ENCODE measurements around the gene FAM184A. TPM values are rescaled to one million over a fixed set of nuclear protein-coding genes. Genes with fewer than 3 reads are reported as not detected.
"Not testable (repeated sequence)": the region's sequence is repeated elsewhere in the genome, so short reads cannot be mapped to it uniquely, and the experiment has no call there.

The FAM184A gene
- total and polyA plus RNA-seq, 5 donors from 2014 or later, result 1.0 to 7.7 (median 1.7) TPM

DNA sequence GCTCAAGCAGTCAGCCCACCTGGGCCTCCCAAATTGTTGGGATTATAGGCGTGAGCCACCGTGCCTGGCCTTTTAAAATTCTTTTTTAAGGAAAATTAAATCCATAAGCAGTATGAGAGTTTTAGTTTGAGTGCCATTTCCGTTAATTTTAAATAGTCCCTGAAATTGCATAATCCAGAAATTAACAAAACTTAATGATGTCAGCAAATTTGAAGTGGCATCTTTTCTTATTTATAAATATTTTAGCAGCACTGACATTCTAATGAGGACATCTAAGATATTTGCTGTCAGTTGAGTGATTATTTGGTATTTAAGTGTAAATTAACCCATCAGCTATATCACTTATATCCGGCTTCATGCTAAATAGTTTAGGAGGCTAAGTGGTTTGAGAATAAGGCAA is 42.9 kb upstream of the FAM184A start:
- H3K27me3 Mint-ChIP-seq, result peaks cover 10% of the 10 kb centered on the region
- no peak overlapping the region for H3K4me3 ChIP-seq (ENCODE audit: low read depth, low read length)
- no peaks in the 10 kb centered on the region for H3K36me3 Mint-ChIP-seq
- no peaks in the 10 kb centered on the region for H3K4me1 ChIP-seq (ENCODE audit: control insufficient read depth, insufficient read depth, low read length, poor library complexity, severe bottlenecking)
- H3K27me3 ChIP-seq (ENCODE audit: control insufficient read depth, insufficient read depth, low read length), result peaks cover 5% of the 10 kb centered on the region
- H3K4me3 Mint-ChIP-seq, result no peak overlapping the region
- H3K9me3 Mint-ChIP-seq, result no peaks in the 10 kb centered on the region
- DNase-seq, result no peak
- no peaks in the 10 kb centered on the region for H3K36me3 ChIP-seq (ENCODE audit: control insufficient read depth, insufficient read depth, low read length)
- no peaks in the 10 kb centered on the region for H3K4me1 Mint-ChIP-seq
- H3K27ac ChIP-seq (ENCODE audit: insufficient read depth, low read length, poor library complexity, severe bottlenecking), result no peak overlapping the region
- no peaks in the 10 kb centered on the region for H3K9me3 ChIP-seq (ENCODE audit: control insufficient read depth in 2 of 2, low read length in 2 of 2)
- H3K27ac Mint-ChIP-seq, result no peak overlapping the region
- ATAC-seq (ENCODE audit: low read depth in 2 of 2), result no peak

DNA sequence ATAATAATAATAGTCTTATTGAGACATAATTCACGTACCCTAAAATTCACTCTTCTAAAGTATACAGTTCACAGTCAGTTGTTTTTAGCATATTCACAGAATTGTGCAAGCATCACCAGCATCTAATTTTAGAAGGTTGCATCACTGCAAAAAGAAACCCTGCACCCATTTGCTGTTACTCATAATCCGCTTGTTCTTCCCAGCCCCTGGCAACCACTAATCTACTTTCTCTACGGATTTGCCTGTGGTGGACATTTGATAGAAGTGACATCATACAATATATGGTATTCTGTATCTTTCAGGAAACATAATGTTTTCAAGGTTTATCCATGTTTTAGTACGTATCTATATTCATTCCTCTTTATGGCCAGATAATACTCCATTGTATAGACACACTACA is 41.5 kb upstream of the FAM184A start:
- no peak overlapping the region for H3K27ac ChIP-seq (ENCODE audit: insufficient read depth, low read length, poor library complexity, severe bottlenecking)
- H3K4me3 Mint-ChIP-seq, result no peak overlapping the region
- H3K4me1 ChIP-seq (ENCODE audit: control insufficient read depth, insufficient read depth, low read length, poor library complexity, severe bottlenecking), result no peaks in the 10 kb centered on the region
- DNase-seq, result no peak
- H3K36me3 Mint-ChIP-seq, result no peaks in the 10 kb centered on the region
- no peaks in the 10 kb centered on the region for H3K9me3 ChIP-seq (ENCODE audit: control insufficient read depth in 2 of 2, low read length in 2 of 2)
- H3K9me3 Mint-ChIP-seq, result no peaks in the 10 kb centered on the region
- no peaks in the 10 kb centered on the region for H3K36me3 ChIP-seq (ENCODE audit: control insufficient read depth, insufficient read depth, low read length)
- H3K27me3 ChIP-seq (ENCODE audit: control insufficient read depth, insufficient read depth, low read length), result peaks cover 3% of the 10 kb centered on the region
- no peak for ATAC-seq (ENCODE audit: low read depth in 2 of 2)
- H3K4me3 ChIP-seq (ENCODE audit: low read depth, low read length), result no peak overlapping the region
- H3K27ac Mint-ChIP-seq, result no peak overlapping the region
- H3K27me3 Mint-ChIP-seq, result peaks cover 10% of the 10 kb centered on the region
- H3K4me1 Mint-ChIP-seq, result no peaks in the 10 kb centered on the region

DNA sequence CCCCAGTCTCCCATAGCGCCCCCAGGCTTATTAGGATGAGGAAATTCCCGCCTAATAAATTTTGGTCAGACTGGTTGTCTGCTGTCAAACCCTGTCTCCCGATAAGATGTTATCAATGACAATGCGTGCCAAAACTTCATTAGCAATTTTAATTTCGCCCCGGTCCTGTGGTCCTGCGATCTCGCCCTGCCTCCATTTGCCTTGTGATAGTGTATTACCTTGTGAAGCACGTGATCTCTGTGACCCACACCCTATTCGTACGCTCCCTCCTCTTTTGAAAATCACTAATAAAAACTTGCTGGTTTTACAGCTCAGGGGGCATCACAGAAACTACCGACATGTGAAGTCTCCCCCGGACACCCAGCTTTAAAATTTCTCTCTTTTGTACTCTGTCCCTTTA is 40.6 kb upstream of the FAM184A start:
- not testable (repeated sequence) for H3K4me3 ChIP-seq (ENCODE audit: low read depth, low read length); H3K4me1 ChIP-seq (ENCODE audit: control insufficient read depth, insufficient read depth, low read length, poor library complexity, severe bottlenecking); H3K27me3 ChIP-seq (ENCODE audit: control insufficient read depth, insufficient read depth, low read length); ATAC-seq (ENCODE audit: low read depth in 2 of 2); H3K27ac ChIP-seq (ENCODE audit: insufficient read depth, low read length, poor library complexity, severe bottlenecking); H3K36me3 Mint-ChIP-seq; H3K27ac Mint-ChIP-seq; H3K4me3 Mint-ChIP-seq; H3K36me3 ChIP-seq (ENCODE audit: control insufficient read depth, insufficient read depth, low read length); H3K4me1 Mint-ChIP-seq; H3K9me3 Mint-ChIP-seq; DNase-seq; H3K27me3 Mint-ChIP-seq; H3K9me3 ChIP-seq (ENCODE audit: control insufficient read depth in 2 of 2, low read length in 2 of 2)

DNA sequence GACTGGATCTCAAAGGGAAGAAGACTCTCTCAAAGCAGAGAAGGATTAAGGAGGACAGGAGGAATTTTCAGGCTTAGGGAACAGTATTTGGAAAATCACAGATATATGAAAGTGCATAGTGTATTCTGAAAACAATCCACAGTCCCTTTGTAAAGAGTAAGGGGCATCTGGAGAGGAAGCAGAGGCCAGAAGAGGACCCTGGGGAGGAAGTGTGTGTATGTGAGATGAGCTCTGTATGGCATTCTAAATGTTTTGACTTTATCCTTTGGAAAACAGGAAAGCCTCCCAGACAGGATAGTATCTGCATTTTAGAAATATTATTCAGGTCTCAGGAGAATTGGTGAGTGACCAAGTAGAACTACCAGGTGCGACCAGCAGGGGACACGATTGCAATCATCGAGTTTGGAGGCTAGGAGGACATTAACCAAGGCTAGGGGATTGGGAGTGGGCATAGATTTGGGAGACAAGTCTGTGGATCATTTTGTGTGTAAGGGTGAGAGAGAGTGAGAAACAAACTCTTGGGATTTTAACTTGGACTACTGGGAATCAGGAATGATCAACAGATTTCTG is 38.3 kb upstream of the FAM184A start:
- Mint-ChIP-seq H3K9me3 (no peaks in the 10 kb centered on the region), H3K4me3 (no peak overlapping the region), H3K4me1 (no peaks in the 10 kb centered on the region), H3K36me3 (no peaks in the 10 kb centered on the region), H3K27ac (peak overlapping the region in 1 of 3 donors; percentile 50), H3K27me3 (peaks cover 11% of the 10 kb centered on the region)
- no peak for ATAC-seq (ENCODE audit: low read depth in 2 of 2)
- Histone ChIP-seq H3K4me1 (ENCODE audit: control insufficient read depth, insufficient read depth, low read length, poor library complexity, severe bottlenecking) (no peaks in the 10 kb centered on the region), H3K27me3 (ENCODE audit: control insufficient read depth, insufficient read depth, low read length) (peaks cover 3% of the 10 kb centered on the region), H3K9me3 (ENCODE audit: control insufficient read depth in 2 of 2, low read length in 2 of 2) (no peaks in the 10 kb centered on the region), H3K4me3 (ENCODE audit: low read depth, low read length) (no peak overlapping the region), H3K27ac (ENCODE audit: insufficient read depth, low read length, poor library complexity, severe bottlenecking) (no peak overlapping the region), H3K36me3 (ENCODE audit: control insufficient read depth, insufficient read depth, low read length) (no peaks in the 10 kb centered on the region)
- DNase-seq, result no peak

DNA sequence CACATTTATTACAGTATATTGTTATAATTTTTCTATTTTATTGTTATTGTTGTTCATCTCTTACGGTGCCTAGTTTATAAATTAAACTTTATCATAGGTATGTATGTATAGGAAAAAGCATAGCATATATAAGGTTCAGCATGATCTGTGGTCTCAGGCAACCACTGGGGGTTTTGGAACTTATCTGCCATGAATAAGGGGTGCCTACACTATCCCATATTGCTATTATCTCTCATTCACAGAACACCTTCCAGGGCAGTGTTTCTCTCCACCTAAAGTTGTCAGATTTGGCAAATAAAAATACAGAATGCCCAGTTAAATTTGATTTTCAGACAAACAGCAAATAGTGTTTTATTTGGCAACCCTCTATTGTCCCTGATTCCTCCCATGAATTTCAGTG is 35.5 kb upstream of the FAM184A start:
- peaks cover 0 to 13% (median 1%) of the 10 kb centered on the region in 4 donors for H3K4me1 Mint-ChIP-seq
- no peak overlapping the region for H3K4me3 Mint-ChIP-seq
- H3K9me3 Mint-ChIP-seq, result no peaks in the 10 kb centered on the region
- Histone ChIP-seq H3K4me3 (ENCODE audit: low read depth, low read length) (no peak overlapping the region), H3K27ac (ENCODE audit: insufficient read depth, low read length, poor library complexity, severe bottlenecking) (no peak overlapping the region), H3K9me3 (ENCODE audit: control insufficient read depth in 2 of 2, low read length in 2 of 2) (no peaks in the 10 kb centered on the region), H3K36me3 (ENCODE audit: control insufficient read depth, insufficient read depth, low read length) (no peaks in the 10 kb centered on the region), H3K27me3 (ENCODE audit: control insufficient read depth, insufficient read depth, low read length) (peaks cover 3% of the 10 kb centered on the region), H3K4me1 (ENCODE audit: control insufficient read depth, insufficient read depth, low read length, poor library complexity, severe bottlenecking) (no peaks in the 10 kb centered on the region)
- peaks cover 11% of the 10 kb centered on the region for H3K27me3 Mint-ChIP-seq
- H3K27ac Mint-ChIP-seq, result no peak overlapping the region
- no peak for ATAC-seq (ENCODE audit: low read depth in 2 of 2)
- DNase-seq, result no peak
- H3K36me3 Mint-ChIP-seq, result no peaks in the 10 kb centered on the region

- no peaks in the 10 kb centered on the region for H3K9me3 ChIP-seq (ENCODE audit: control insufficient read depth in 2 of 2, low read length in 2 of 2)
- H3K27me3 Mint-ChIP-seq, result peaks cover 11% of the 10 kb centered on the region
- H3K4me1 ChIP-seq (ENCODE audit: control insufficient read depth, insufficient read depth, low read length, poor library complexity, severe bottlenecking), result no peaks in the 10 kb centered on the region
- peaks cover 3% of the 10 kb centered on the region for H3K27me3 ChIP-seq (ENCODE audit: control insufficient read depth, insufficient read depth, low read length)
- H3K4me1 Mint-ChIP-seq, result peaks cover 0 to 13% (median 3%) of the 10 kb centered on the region in 4 donors
- H3K27ac Mint-ChIP-seq, result no peak overlapping the region
- ATAC-seq (ENCODE audit: low read depth in 2 of 2) (no peak), DNase-seq (no peak)
- H3K36me3 ChIP-seq (ENCODE audit: control insufficient read depth, insufficient read depth, low read length), result no peaks in the 10 kb centered on the region
- peaks cover 0 to 2% (median 0%) of the 10 kb centered on the region in 7 donors for H3K9me3 Mint-ChIP-seq
- H3K4me3 Mint-ChIP-seq, result no peak overlapping the region
- H3K27ac ChIP-seq (ENCODE audit: insufficient read depth, low read length, poor library complexity, severe bottlenecking), result no peak overlapping the region
- no peak overlapping the region for H3K4me3 ChIP-seq (ENCODE audit: low read depth, low read length)
- H3K36me3 Mint-ChIP-seq, result no peaks in the 10 kb centered on the region
These were observed 34.5 kb upstream of the FAM184A start for GRCh38 chr6:119112812-119113530.

DNA sequence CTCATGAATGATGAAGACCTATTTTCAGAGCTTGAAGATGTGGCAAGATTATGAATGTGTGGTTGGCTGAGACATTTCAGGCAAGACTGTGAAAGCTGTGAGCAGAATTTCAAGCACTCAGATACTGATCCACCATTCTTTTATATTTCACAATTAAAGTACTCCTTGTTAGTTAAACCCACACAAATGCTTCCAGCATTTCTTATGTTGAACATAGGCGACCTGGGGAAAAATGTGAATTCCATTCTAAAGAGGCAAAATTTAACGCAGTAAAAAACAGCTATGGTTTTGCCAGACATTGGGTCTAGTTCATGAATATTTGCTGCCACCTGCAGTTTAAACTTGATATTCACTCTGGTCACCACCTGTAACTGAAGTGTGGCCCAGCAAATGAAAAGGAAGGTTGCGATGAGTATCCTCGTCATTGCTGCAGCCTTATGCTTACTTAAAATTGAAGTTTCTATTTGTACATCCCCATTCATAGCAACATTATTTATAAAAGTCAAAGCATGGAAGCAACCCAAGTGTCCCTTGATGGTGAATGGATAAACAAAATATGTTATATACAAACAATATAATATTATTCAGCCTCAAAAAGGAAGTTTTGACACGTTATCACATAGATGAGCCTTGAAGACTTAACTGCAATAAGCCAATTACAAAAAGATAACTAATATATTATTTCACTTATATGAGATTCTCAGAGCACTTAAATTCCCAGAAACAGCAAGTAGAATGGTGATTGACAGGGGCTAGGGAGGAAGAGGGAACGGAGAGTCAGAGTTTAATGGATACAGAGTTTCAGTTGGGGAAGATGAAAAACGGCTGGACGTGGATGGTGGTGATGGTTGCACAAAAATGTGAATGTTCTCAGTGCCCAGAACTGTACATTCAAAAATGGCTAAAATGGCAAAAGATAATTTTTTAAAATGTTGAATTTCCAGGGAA is 32.4 kb upstream of the FAM184A start:
- no peaks in the 10 kb centered on the region for H3K27me3 ChIP-seq (ENCODE audit: control insufficient read depth, insufficient read depth, low read length)
- H3K9me3 Mint-ChIP-seq, result peaks cover 0 to 2% (median 0%) of the 10 kb centered on the region in 7 donors
- H3K36me3 ChIP-seq (ENCODE audit: control insufficient read depth, insufficient read depth, low read length), result no peaks in the 10 kb centered on the region
- no peak overlapping the region for H3K27ac ChIP-seq (ENCODE audit: insufficient read depth, low read length, poor library complexity, severe bottlenecking)
- peaks cover 5% of the 10 kb centered on the region for H3K27me3 Mint-ChIP-seq
- ATAC-seq (ENCODE audit: low read depth in 2 of 2) (peak; percentile 68 to 79), DNase-seq (peak; percentile 40 to 73 (median 70))
- H3K4me3 ChIP-seq (ENCODE audit: low read depth, low read length), result no peak overlapping the region
- H3K9me3 ChIP-seq (ENCODE audit: control insufficient read depth in 2 of 2, low read length in 2 of 2), result no peaks in the 10 kb centered on the region
- peak overlapping the region in 1 of 3 donors; percentile 32 for H3K27ac Mint-ChIP-seq
- no peaks in the 10 kb centered on the region for H3K36me3 Mint-ChIP-seq
- peaks cover 0 to 13% (median 3%) of the 10 kb centered on the region in 4 donors for H3K4me1 Mint-ChIP-seq
- no peaks in the 10 kb centered on the region for H3K4me1 ChIP-seq (ENCODE audit: control insufficient read depth, insufficient read depth, low read length, poor library complexity, severe bottlenecking)
- no peak overlapping the region for H3K4me3 Mint-ChIP-seq
